ENCODE results near the gene PLEKHM2.

Gene PLEKHM2

GRCh38 chr1:15728937-15729657 is 45.0 kb downstream of the PLEKHM2 start:
- no peak for DNase-seq

- no peak for DNase-seq
Measured at GRCh38 chr1:15730423-15730822, 46.3 kb downstream of the PLEKHM2 start.

GRCh38 chr1:15730936-15731335 is 46.8 kb downstream of the PLEKHM2 start:
- DNase-seq = no peak

- DNase-seq = no peak
Measured at GRCh38 chr1:15731735-15732685, 47.9 kb downstream of the PLEKHM2 start.

- DNase-seq = no peak
Measured at GRCh38 chr1:15732686-15733081, 48.6 kb downstream of the PLEKHM2 start.

GRCh38 chr1:15733218-15733725 is 49.2 kb downstream of the PLEKHM2 start:
- no peak for DNase-seq

- DNase-seq = no peak
Measured at GRCh38 chr1:15733726-15734226, 49.7 kb downstream of the PLEKHM2 start.

GRCh38 chr1:15734296-15734695 is 50.2 kb downstream of the PLEKHM2 start:
- DNase-seq = no peak

GRCh38 chr1:15734901-15735300 is 50.8 kb downstream of the PLEKHM2 start:
- DNase-seq = no peak

GRCh38 chr1:15735304-15736037 is 51.4 kb downstream of the PLEKHM2 start:
- no peak for DNase-seq

GRCh38 chr1:15736038-15736891 is 52.1 kb downstream of the PLEKHM2 start, which contains the start of gene SLC25A34:
SLC25A34 (plus strand) TSS chr1:15736258; CDS start chr1:15736486, 228 bp downstream.
- DNase-seq = no peak

GRCh38 chr1:15736892-15737261 is 52.8 kb downstream of the PLEKHM2 start:
- no peak for DNase-seq

- no peak for DNase-seq
Measured at GRCh38 chr1:15737324-15738319, 53.5 kb downstream of the PLEKHM2 start.

- no peak for DNase-seq
Measured at GRCh38 chr1:15738416-15739113, 54.4 kb downstream of the PLEKHM2 start.

- DNase-seq = no peak
Measured at GRCh38 chr1:15739259-15739658, 55.1 kb downstream of the PLEKHM2 start.

- no peak for DNase-seq
Measured at GRCh38 chr1:15739745-15740144, 55.6 kb downstream of the PLEKHM2 start.

- DNase-seq = peak; percentile 65
Measured at GRCh38 chr1:15740924-15741850, 57.1 kb downstream of the PLEKHM2 start.

GRCh38 chr1:15742339-15742801 is 58.2 kb downstream of the PLEKHM2 start, which contains the start of gene TMEM82:
TMEM82 (plus strand) TSS chr1:15742499; CDS start chr1:15742560, 61 bp downstream.
- DNase-seq = no peak
